Smooth muscle cell of the brain vasculature (primary cell): ENCODE data around the gene PCCA.
"Not testable (repeated sequence)": the region's sequence is repeated elsewhere in the genome, so short reads cannot be mapped to it uniquely, and the experiment has no call there.

Source experiments
- DNase-seq: peaks from one replicate; pipeline ENCODE4 v3.0.0-alpha.2; 2012; ENCODE audit warnings: low read depth, low spot score

Gene PCCA

DNA sequence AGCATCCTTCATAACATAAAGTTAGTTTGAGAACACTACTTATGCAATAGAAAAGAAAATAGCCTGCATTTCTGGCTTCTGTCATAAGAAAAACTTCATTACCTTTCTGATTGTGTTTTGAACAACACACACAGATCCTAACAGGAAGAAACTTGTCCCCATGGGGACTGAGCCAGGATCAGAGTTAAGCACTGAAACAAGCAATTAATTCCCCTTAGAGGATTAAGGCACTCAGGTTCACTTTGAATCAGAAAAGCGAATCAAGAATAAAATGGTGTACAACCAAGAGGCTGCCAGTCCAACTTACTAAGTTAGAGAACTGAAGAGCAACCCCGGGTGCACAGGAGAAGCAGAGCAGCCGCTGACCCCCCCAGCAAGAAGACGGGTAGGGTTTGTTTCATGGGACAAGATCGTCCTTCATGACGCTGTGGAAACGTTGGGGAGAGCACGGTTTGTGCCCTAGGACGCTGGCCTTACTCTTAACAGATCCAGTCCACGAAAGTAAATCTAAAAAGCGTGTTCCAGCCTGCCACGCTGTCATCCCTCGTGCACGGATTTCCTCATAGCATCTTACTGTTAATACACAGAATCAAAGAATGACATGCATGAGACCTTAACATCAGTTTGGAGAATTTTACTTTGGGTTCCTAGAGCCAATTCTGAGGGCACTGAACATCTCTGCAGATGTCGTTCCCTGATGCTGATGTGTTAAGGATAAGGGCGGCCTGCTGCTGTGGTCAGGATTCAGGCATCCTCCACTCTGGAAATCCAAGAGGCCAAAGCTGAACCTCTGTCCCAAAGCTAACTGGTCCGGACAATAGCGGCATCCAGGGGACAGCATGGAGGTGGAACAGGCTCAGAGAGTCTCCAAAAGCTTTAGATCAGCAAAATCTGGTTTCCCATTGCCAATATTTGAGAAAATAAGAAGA lies 453.3 kb downstream of the PCCA start:
- no peak for DNase-seq

DNA sequence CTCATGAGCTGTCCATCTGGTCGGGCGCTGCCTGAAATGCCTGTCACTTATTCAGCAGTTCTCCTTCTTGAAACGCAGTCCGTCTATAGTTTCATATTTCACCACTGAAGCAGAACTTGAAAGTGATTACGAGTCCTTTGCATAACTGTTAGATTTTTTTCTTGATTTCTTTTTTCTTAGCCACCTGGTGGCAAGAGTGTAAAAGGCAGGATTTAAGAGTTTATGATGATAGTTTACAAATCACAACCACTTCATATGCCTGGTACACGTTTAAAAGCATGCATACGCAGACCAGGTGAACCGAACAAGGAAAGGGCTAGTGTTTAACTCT lies 453.9 kb downstream of the PCCA start:
- no peak for DNase-seq

DNA sequence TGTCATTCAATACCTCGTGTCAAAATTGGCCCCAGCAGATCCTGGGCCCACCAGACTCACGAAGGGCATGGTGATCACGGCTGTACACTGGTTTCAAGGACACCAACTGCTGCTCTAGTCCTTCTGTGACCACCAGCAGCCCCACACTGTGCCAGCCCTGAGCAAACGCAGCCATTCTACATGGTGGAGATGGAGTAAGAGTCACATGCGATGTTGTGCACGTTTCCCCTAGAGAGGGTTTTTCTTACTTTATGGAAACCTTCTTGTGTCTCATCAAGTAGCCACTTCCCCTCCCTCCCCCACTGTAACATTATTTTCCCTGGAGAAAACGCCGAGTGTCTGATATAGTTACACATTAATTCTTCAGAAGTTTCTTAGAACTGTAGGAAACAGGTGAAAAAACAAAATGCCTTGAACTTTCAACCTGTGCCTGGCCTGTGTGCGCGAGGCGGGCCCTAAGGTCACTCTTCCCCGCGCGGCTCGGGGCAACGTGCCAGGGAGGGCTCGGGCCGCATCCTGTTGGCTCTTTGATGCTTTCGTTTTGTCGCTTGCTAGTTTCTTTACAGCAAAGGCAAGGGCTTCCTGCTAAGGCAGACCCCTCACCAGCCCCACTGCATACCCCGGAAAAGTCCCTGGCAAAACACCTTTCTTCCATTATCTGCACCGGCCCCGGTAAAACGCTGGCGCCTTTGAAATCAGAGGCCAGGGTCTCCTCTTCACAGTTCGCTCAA lies 455.1 kb downstream of the PCCA start:
- DNase-seq, result peak; percentile 86

DNA sequence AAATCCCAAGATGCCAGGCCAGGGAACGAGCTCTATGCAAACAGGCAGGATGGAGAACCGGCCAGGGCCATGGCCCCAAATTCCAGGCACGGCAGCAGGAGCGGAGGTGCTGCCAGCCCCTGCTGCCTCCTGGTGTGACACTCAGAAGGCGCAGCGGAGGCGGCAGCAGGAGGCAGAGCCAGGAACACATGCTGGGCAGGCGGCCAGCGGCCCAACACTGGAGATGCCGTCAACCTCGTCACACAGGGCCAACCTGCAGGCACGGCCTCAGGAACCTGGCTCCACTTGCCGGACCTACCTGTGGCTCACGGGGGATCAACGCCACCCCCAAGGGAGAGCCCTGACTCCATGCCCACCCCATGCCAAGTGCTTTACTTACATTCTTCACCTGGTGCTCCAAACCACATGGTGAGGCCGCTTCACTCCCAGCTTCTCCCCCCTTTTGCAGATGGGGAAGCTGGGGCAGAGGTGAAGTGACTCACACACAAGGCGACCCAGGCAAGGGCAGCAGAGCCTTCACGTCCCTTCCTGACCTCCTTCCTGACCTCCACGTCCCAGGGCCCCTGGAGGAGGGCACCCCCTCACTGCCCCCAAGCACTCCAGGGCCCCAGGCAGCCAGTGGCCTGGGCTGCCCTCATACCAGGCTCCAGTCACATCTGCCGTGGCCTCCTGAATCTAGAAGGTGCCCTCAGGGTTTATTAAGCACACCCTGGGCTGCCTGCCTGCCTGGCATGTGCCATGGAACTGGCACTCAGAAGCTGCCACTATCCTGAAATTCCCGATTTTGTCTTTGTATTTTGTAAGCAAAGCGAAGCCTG lies 456.2 kb downstream of the PCCA start:
- no peak for DNase-seq

DNA sequence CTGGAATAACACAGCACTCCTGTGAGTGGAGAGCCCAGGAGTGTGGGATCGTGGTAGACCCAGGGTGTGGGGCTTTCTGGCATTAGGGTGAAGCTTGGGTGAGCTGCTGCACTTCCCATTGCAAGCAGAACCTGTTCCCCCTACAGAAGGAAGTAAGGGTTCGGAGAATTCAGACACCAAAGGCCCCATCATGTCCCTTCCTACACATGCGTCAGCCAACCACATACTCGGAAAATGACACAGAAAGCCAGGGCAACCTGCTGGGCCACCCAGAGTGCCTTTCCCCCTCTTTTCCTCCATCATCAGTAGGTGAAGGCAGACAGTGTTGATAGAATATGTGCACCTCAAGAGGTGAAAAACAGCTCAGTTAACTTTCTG lies 456.8 kb downstream of the PCCA start:
- no peak for DNase-seq

DNA sequence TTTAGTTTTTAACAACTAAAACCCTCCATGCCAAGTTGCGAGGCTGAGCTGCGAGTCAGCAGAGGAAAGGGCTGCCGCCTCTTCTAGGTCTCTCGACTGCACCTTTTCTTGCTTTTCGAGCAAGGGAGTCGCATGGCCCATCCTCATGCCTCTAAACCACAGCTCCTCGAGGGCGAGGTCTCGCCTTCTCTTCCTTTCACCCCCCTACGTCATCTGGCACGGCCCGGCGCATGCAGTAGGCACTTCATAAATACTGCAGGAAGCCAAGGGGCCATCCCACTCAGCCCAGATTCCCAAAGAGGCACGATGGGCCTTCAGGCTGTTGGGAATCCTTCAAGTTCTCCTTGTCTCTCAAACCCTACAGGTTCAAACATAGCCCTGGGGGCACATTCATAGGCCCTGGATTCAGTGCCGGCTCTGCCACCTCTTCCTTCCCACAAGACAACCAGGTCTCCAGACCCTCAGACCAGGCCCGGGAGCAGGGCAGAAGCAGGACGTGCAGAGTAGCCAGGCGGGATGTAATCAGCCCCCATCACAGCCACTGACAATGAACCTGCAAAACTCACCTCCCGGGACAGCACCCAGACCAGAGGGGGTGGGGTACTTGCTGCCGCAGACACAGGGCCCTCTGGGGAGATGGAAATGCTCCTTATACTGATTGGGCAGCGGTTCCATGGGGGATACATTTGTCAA lies 458.0 kb downstream of the PCCA start:
- no peak for DNase-seq

DNA sequence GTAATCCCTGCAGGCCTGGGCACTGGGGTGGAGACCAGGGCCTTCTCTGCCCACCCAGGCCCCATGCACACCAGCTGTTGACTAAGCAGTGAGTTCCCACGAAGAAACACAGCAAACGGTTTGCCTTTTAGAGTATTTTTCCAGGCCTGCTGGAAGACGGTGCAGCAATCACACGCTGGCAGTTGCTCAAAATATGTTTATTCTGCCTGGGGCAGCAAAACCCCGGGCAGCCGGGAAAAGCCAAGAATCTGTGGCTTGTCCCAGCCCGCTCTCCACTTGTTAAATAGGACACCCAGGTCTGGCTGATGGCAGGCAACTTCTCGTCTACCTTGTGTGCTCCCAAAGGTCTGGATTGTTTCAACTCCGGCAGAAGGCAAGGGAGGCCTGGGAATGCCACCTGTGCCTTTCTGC lies 458.9 kb downstream of the PCCA start:
- no peak for DNase-seq

DNA sequence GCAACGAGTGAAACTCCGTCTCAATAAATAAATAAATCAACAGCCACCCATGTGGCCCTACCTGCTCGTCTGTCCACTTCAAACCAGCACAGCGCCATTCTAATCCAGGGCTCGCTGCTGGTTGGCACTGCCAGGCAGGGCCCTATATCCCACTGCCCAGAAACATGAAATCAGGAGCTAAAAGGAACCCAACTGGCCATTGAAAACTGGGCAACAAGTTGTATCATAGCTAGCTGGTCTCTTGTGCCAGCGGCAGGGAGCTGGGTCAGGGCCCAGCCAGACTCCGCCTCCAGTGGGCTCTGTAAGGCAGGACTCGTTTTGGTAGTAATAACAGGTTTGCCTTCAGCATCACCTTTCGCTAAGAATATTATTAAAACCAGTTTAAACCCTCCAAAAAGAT lies 460.4 kb downstream of the PCCA start:
- no peak for DNase-seq

DNA sequence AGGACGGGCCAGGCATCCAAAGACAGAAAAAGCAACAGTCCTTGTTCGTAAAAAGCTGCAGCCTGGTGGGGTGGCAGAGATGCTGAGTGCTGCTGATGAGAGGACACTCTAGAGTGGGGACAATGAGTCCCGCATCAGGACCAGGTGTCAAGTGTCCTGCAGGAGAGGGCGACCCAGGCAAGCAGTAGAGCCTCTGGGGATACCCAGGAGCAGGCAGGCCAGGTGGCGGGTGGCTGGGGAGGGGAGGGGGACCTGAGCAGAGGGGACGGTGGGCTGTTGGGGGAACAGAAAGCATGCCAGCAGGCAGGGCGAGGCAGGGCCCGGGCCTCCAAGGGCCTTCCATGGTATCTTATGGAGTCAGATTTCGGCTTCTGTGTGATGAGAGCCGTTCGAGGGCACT lies 463.9 kb downstream of the PCCA start:
- no peak for DNase-seq

DNA sequence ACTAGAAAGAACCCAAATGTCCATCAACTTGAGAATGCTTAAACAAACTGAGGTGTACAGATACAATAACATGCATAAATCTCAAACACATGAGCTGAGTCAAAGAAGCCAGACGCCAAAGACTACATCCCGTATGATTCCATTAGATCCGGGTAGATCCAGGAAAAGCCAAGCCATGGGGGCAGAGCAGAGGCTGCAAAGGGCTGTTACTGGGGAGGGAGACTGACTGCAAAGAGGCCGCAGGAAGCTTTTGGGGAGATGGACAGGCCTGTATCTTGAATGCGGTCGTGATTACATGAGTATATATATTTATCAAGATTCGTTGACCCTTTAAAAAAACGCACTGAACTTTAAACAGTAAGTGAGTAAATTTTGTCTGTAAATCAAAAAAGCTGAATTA lies 471.0 kb downstream of the PCCA start:
- no peak for DNase-seq

DNA sequence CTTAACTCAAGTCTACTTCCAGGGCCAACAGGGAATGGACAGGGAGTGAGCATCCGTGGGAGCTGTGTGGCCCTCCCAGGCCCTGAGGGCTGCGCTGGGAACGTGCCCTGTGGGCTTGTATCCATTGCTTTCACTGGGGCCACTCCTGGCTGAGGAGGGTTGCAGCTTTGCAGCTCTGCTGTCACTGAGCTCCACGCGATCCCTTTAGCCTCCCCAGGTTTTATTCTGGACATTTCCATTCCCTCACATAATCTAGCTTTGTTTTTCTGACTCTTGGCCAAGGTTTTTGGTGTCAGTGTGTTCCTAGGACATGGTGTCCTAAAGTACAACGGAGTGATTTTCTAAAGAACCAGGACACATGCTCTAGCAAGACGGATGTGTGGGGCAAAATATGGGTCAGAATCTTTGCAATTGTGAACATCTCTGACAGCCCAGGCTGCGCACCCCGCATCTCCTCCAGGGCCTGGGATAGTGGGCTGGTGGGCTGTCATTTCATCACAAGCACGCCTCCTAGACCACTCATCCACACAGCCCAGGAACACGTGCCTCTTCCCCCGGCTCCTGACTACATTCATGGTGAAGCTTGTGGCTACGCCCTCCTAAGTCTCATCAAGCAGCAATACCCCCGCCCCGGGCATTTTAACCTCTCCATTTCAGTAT lies 471.7 kb downstream of the PCCA start:
- DNase-seq, result no peak

DNA sequence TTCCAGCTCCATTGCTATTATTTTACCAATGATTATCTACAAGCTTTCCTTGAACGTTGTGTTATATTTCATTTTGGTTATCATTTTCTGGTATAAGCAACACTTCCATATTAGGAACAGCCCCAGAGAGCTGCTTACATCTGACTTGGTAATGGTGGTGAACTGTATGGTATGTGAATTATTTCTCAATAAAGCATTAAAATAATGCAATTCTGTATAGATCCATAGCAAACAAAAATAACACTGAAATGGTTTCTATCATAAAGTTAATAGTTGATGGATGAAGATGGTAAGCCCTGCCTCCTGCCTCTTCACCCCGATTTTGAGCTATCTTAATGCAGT lies 472.2 kb downstream of the PCCA start:
- DNase-seq, result no peak

DNA sequence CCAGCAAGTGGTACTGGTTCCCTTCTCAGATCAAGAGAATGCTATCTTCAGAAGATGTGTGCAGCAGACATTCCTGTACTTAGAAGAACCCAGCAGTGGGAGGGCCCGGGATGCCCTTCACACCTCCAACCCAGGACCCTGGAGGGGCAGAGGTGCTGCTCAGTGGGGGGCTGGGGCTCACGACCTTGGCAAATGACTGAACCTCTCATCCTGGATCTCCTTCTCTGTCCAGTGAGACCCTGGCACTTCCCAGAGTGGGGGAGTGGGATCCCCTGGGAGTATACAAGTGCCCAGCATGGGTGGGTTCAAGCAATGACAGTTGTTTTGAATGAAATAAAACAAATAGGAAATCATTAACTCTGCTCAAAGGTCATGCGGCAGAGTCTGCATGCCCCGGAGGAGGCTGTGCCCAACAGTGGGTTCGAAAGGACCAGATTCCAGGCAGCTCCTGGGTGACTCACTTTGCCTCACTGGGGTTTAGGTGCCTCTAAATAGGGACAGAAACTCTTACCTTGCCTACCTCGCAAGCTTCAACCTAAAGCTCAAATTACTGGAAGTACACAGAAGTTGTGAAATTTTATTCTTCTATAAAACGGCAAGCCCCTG lies 472.8 kb downstream of the PCCA start:
- DNase-seq, result no peak

DNA sequence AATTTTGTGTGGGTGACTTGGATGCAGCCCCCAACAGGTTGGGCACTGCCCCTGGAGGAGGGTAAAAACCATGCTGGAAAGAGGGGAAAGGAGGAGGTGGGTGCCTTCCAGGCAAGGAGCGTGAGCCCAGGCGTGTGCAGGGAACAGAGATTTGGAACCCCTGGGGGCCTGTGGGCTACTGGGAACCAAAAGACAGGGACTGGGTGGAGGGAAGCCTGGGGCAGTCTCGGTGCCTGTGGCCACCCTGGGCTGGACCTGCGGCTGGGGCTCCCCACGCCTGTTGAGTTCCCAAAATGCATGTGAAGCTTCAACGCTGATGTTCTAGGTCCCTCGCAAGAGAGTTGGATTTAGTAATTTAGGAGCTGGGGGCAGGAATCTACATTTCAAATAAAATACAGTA lies 474.9 kb downstream of the PCCA start:
- DNase-seq, result no peak

DNA sequence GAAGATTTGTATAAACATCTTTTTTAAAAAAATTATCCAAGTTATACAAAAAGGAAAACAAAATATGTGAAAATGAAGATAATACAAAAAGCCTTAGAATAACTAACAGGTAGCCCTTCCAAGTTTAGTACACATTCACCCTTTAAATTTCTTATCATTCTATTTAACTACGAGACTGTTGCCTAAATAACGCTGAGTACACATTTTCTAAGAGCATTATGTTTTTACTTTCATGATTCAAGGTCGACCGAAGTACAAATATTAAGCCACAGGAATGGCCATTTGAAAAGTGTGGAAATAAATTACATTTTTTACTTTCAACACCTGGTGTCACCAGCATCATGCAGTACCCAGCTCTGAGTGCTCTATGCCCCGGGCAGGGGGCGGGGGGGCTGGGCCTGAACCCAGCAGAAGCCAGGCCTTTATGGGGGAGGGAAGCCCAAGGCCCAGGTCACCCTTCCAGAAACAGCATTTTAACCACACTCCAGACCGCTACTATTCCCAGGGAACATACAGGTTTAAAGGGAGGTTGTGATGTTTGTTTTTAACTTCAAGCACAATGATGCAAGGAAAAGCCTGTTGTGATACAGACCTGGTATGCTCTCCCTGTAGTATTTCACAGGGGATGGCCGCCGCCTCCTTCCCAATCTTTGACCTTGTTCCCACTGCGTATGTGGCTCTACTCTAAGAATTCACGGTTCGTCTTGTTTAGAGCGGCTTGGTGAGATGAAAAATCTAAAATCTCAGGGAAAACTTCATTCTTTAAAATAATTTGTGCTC lies 475.7 kb downstream of the PCCA start:
- DNase-seq, result no peak

DNA sequence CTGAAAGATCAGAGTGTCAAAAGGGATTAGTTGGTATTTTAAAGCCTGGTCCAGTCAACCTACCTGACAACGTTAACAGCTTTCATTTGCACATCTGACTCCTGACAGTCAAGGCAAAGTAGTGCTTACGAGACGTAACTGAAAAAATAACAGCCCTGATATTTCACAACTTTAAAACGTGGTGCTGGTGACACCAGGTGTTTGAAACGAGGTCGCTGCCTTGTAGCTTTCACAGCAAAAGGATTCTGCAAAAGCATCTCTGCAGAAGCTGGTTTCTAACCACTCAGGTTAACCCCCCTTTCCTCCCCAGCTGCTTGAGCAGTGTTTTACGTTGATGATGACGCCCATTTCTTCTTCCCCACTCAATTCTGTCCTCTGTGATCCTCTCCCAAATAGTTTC lies 476.4 kb downstream of the PCCA start:
- no peak for DNase-seq

DNA sequence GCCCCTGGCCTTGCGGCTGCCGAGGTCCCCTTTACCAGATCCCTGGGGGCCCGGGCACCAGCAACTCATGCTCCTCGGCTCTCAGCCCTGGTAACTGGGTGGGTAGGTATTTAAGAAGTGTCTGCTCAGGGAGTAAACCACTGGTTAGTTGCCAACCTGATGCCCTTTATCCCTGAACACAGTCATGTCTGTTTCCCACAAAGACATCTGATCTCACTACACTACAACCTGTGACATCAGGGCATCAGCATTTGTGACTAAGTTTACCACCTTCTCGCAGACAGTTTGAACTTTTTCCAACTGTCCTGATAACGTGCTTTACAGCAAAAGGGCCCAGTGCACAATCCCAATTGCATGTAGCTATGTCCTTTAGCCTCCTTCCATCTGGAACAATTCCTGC lies 477.6 kb downstream of the PCCA start:
- no peak for DNase-seq

DNA sequence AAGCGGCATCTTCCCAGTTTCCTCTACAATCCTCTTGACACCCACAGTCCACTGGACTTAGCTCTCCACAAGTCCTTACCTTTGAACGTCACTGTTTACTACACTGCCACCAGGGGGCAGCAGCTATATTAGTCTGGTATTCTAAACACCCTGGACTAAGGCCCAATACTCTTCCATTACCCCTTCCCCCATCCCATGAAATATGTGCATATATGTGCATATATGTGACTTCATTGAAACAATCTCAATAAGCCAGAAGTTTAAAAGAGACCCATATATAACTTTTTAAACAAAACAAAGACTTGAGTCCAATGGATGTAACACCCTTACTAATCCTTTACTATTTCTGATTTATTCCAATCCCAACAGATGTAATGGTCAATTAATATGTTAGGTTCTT lies 484.2 kb downstream of the PCCA start:
- DNase-seq, result peak; percentile 66

DNA sequence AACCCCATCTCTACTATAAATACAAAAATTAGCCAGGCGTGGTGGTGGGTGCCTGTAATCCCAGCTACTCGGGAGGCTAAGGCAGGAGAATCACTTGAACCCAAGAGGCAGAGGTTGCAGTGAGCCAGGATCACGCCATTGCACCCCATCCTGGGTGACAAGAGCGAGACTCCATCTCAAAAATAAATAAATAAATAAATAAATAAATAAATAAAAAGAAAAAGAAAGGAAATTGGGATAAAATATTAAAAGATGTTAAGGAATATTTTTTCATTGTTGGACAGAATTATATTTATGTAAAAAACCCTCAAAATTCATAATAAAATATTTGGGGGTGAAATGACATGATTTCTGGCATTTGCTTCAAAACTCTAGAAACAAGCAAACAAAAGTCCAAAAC lies 488.3 kb downstream of the PCCA start:
- not testable (repeated sequence) for DNase-seq
